GM12864 (cell line): Measurements from ENCODE around the gene ZCCHC13.
"Not testable (repeated sequence)": the region's sequence is repeated elsewhere in the genome, so short reads cannot be mapped to it uniquely, and the experiment has no call there.

Experiments used
- DNase-seq: peaks from one replicate; pipeline ENCODE4 v3.0.0-alpha.2; 2011; ENCODE audit warnings: low read depth
- H3K4me3 ChIP-seq: 2 replicates; pipeline ENCODE4 v1.5.1; 2011; ENCODE audit warnings: mild to moderate bottlenecking, low read depth, low read length, control low read depth
- CTCF ChIP-seq: IDR thresholded peaks from 2 replicates; pipeline ENCODE4 v1.5.1; 2011; ENCODE audit warnings: low read depth, mild to moderate bottlenecking, moderate library complexity, low read length, control low read depth, inconsistent platforms; ENCODE audit errors: missing control alignments

ZCCHC13 gene

GRCh38 chrX:74304016-74304415 lies at the start of gene ZCCHC13:
Gene ZCCHC13 (plus strand): TSS chrX:74304180. CDS start chrX:74304267, 87 bp downstream.
- TF ChIP-seq CTCF = no peak
- DNase-seq = no peak
- H3K4me3 ChIP-seq = no peak within 1 kb of the TSS

- DNase-seq, H3K4me3 ChIP-seq: not testable (repeated sequence)
Measured at GRCh38 chrX:74258111-74258510, 45.9 kb upstream of the ZCCHC13 start.

- no peak for DNase-seq
- TF ChIP-seq CTCF = no peak
- no peak overlapping the region for H3K4me3 ChIP-seq
Measured at GRCh38 chrX:74259885-74260491, 44.0 kb upstream of the ZCCHC13 start.

- H3K4me3 ChIP-seq = no peak overlapping the region
- no peak for DNase-seq
- no peak for TF ChIP-seq CTCF
Measured at GRCh38 chrX:74262452-74263209, 41.3 kb upstream of the ZCCHC13 start.

GRCh38 chrX:74270393-74270792 lies 33.6 kb upstream of the ZCCHC13 start:
- no peak overlapping the region for H3K4me3 ChIP-seq

GRCh38 chrX:74272230-74272629 lies 31.8 kb upstream of the ZCCHC13 start:
- TF ChIP-seq CTCF = no peak
- no peak overlapping the region for H3K4me3 ChIP-seq
- no peak for DNase-seq

More at GRCh38 chrX:74270393-74270792, 33.6 kb upstream of the ZCCHC13 start:
- no peak for TF ChIP-seq CTCF
- DNase-seq = no peak

- H3K4me3 ChIP-seq = no peak overlapping the region
- TF ChIP-seq CTCF = no peak
- DNase-seq = no peak
Measured at GRCh38 chrX:74274516-74274915, 29.5 kb upstream of the ZCCHC13 start.
